ENCODE measurements around the gene RSU1. TPM values are rescaled to one million over a fixed set of nuclear protein-coding genes. Genes with fewer than 3 reads are reported as not detected.

Gene RSU1
- total and polyA plus RNA-seq, 10 of the 15 experiments (the other 5 are each of a cell fraction or from before 2014, with no cell fraction given): 49.2 to 139 (median 81.3) TPM

GRCh38 chr10:16814012-16814411 is 3.2 kb downstream of the RSU1 start:
- Histone ChIP-seq H3K9me3 (replicated peaks; ENCODE audit: control insufficient read depth, insufficient read depth, low read length) (no peaks in the 10 kb centered on the region), H3K4me2 (ENCODE audit: control insufficient read depth, insufficient read depth) (no peak overlapping the region), H2AFZ (ENCODE audit: control insufficient read depth, low read depth, low read length) (no peak overlapping the region), H3K79me2 (ENCODE audit: control insufficient read depth, insufficient read depth, low read length) (peaks cover 24% of the 10 kb centered on the region), H3K27ac (ENCODE audit: control insufficient read depth, insufficient read depth) (no peak overlapping the region), H4K20me1 (ENCODE audit: control insufficient read depth, insufficient read depth) (no peaks in the 10 kb centered on the region; the same call in 1 of the 2 replicates), H3K4me3 (no peak overlapping the region), H3K9ac (ENCODE audit: control insufficient read depth, insufficient read depth, low read length) (no peak overlapping the region), H3K4me1 (ENCODE audit: control insufficient read depth, insufficient read depth, low read length) (no peaks in the 10 kb centered on the region), H3K27me3 (replicated peaks in 1 of 2; ENCODE audit: control insufficient read depth in 2 of 2, insufficient read depth in 2 of 2, low read length in 1 of 2) (no peaks in the 10 kb centered on the region), H3K36me3 (ENCODE audit: control insufficient read depth in 2 of 2, insufficient read depth in 2 of 2, low read length in 1 of 2) (no peaks in the 10 kb centered on the region)
- no peak for DNase-seq (ENCODE audit: low read depth, low spot score)
- 93% methylated on average over 3 of the region's 3 CpGs for WGBS (ENCODE audit: insufficient coverage, insufficient replicate concordance, low lambda C conversion rate, missing lambda C conversion rate)
- no peak for FAIRE-seq
- ChIA-PET POLR2A (interaction anchor here (0.7 kb wide), 1 partner anchor 626 kb away, joined by 5 read pairs; no protein-coding TSS in a partner anchor), RAD21 (ENCODE audit: unreplicated experiment) (no interaction called here), SMC1A (ENCODE audit: uncharacterized antibody, unreplicated experiment) (interaction anchor here (0.8 to 3.0 kb wide), 10 partner anchors 10 to 295 kb away, joined by 3 to 12 read pairs (median 4); no protein-coding TSS in a partner anchor), CTCF (interaction anchor here (1.0 to 3.6 kb wide), 4 partner anchors 10 to 912 kb away, joined by 3 to 16 read pairs (median 8); no protein-coding TSS in a partner anchor)
- ATAC-seq: no peak
- intact Hi-C loops (cut with micrococcal nuclease; ENCODE audit: unreplicated experiment) (no loop called here), in situ Hi-C loops (cut with MboI) (loop anchor here (25.0 kb wide), 1 partner anchor 1848 kb away; the partner anchor contains the start of genes ARL5B and NSUN6)
- no TSS peak for BruUV-seq (replicated peaks)
- no peak for TF ChIP-seq ZNF592 (IDR thresholded peaks at IDR 0.05)
- no peak for TF ChIP-seq ZZZ3 (IDR thresholded peaks at IDR 0.05; ENCODE audit: control insufficient read depth, insufficient read length, low read depth)
- no peak for TF ChIP-seq TCF3 (IDR thresholded peaks at IDR 0.05; ENCODE audit: borderline replicate concordance, insufficient read depth, low read depth, low read length)
- TF ChIP-seq PAX5 (IDR thresholded peaks at IDR 0.05; ENCODE audit: borderline replicate concordance, low read depth, low read length): no peak
- no peak for TF ChIP-seq ELK1 (IDR thresholded peaks at IDR 0.05; ENCODE audit: low read depth, low read length)
- TF ChIP-seq EP300 (IDR thresholded peaks at IDR 0.05; ENCODE audit: borderline replicate concordance in 1 of 2, control insufficient read depth in 1 of 2, low read depth in 2 of 2, low read length in 2 of 2): no peak
- no peak for TF ChIP-seq RELA (IDR thresholded peaks at IDR 0.05; ENCODE audit: borderline replicate concordance, partially characterized antibody)
- TF ChIP-seq IKZF1 (conservative IDR thresholded peaks at IDR 0.05): no peak
- no peak for TF ChIP-seq SREBF2 (IDR thresholded peaks at IDR 0.05; ENCODE audit: low read length)
- no peak for TF ChIP-seq ATF3 (IDR thresholded peaks at IDR 0.05; ENCODE audit: borderline replicate concordance, extremely low read depth, low read depth, low read length)
- no peak for TF ChIP-seq RCOR1 (conservative IDR thresholded peaks at IDR 0.05; ENCODE audit: low read depth, low read length)
- no peak for TF ChIP-seq GATAD2B (conservative IDR thresholded peaks at IDR 0.05; ENCODE audit: low read depth)
- TF ChIP-seq SMAD5 (IDR thresholded peaks at IDR 0.05; ENCODE audit: low read depth): no peak
- TF ChIP-seq, protein P1, sequence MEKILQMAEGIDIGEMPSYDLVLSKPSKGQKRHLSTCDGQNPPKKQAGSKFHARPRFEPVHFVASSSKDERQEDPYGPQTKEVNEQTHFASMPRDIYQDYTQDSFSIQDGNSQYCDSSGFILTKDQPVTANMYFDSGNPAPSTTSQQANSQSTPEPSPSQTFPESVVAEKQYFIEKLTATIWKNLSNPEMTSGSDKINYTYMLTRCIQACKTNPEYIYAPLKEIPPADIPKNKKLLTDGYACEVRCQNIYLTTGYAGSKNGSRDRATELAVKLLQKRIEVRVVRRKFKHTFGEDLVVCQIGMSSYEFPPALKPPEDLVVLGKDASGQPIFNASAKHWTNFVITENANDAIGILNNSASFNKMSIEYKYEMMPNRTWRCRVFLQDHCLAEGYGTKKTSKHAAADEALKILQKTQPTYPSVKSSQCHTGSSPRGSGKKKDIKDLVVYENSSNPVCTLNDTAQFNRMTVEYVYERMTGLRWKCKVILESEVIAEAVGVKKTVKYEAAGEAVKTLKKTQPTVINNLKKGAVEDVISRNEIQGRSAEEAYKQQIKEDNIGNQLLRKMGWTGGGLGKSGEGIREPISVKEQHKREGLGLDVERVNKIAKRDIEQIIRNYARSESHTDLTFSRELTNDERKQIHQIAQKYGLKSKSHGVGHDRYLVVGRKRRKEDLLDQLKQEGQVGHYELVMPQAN (conservative IDR thresholded peaks at IDR 0.05): no peak
- no peak for TF ChIP-seq ZSCAN29 (IDR thresholded peaks at IDR 0.05)
- no peak for TF ChIP-seq IKZF2 (IDR thresholded peaks at IDR 0.05)
